ENCODE results near the gene MCEMP1. TPM values are rescaled to one million over a fixed set of nuclear protein-coding genes. Genes with fewer than 3 reads are reported as not detected.

The MCEMP1 gene
- total and polyA plus RNA-seq, 2 of the 13 experiments (the other 11 are each of a cell fraction or from before 2014, with no cell fraction given): not detected

DNA sequence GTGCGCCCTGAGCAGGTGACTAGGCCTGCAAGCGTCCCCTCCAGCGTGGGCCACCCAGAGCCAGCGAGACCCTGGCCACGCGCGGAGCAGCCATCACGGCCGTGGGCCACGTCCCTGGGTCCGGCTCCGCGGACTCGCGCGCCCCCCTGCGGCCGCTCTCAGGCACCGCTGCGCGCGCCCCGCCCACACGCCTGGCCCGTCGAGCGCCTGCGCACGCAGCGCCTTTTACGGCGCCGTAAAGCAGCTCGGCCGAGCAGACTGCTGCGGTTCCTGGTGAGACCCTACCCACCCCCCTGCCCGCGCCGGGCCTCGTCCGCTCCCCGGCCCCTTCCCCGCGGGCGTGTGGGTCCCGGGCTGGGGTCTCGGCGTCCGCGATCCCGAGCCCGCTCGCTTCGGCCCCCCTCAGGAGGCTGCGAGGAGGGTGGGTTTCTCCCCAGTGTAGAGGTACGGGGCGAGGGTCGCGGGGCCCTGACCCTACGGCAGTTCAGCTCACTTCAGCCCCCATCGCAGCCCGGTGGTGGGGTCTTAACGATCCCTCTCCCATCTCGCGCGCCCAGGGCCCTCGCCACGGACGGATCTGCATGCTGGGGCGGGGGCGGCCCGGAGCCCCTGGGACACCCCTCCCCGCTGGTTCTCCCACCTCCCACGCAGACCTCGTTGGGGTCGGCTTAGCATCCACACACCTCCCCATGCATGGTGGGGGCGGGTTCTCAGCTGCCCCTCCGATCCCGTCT, 3.9 kb downstream of the MCEMP1 start, which contains the start of gene TRAPPC5 (continued):
- TF ChIP-seq ZBTB8A (CRISPR knock-in tag; IDR thresholded peaks at IDR 0.05; ENCODE audit: borderline replicate concordance, low read depth) (no peak), RCOR2 (CRISPR knock-in tag; IDR thresholded peaks at IDR 0.05) (no peak), ZBTB3 (CRISPR knock-in tag; IDR thresholded peaks at IDR 0.05; ENCODE audit: borderline replicate concordance, low read depth) (no peak), NAIF1 (CRISPR knock-in tag; IDR thresholded peaks at IDR 0.05; ENCODE audit: borderline replicate concordance) (peak; percentile 58; the same call in 1 of the 2 replicates), RXRA (CRISPR knock-in tag; IDR thresholded peaks at IDR 0.05) (peak; percentile 2; the same call in 1 of the 2 replicates), RELA (CRISPR knock-in tag; IDR thresholded peaks at IDR 0.05) (0 out of 2 replicates have a peak, but pooled peaks have one; percentile 35), ZNF563 (CRISPR knock-in tag; IDR thresholded peaks at IDR 0.05) (peak; percentile 95), PAX8 (CRISPR knock-in tag; IDR thresholded peaks at IDR 0.05; ENCODE audit: borderline replicate concordance) (no peak), NFATC3 (CRISPR knock-in tag; IDR thresholded peaks at IDR 0.05) (0 out of 2 replicates have a peak, but pooled peaks have one; percentile 43), ZSCAN31 (CRISPR knock-in tag; IDR thresholded peaks at IDR 0.05; ENCODE audit: low read depth) (peak; percentile 76), FOXK1 (CRISPR knock-in tag; IDR thresholded peaks at IDR 0.05; ENCODE audit: borderline replicate concordance, low read depth) (no peak; the same call in 1 of the 2 replicates)
- TF ChIP-seq, protein P1, sequence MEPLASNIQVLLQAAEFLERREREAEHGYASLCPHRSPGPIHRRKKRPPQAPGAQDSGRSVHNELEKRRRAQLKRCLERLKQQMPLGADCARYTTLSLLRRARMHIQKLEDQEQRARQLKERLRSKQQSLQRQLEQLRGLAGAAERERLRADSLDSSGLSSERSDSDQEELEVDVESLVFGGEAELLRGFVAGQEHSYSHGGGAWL (CRISPR knock-in tag; IDR thresholded peaks at IDR 0.05): peak; percentile 53; the same call in 1 of the 2 replicates
- TF ChIP-seq, protein P2, sequence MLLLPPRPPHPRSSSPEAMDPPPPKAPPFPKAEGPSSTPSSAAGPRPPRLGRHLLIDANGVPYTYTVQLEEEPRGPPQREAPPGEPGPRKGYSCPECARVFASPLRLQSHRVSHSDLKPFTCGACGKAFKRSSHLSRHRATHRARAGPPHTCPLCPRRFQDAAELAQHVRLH (CRISPR knock-in tag; IDR thresholded peaks at IDR 0.05; ENCODE audit: borderline replicate concordance, low read depth): no peak
- TF ChIP-seq, protein P3, sequence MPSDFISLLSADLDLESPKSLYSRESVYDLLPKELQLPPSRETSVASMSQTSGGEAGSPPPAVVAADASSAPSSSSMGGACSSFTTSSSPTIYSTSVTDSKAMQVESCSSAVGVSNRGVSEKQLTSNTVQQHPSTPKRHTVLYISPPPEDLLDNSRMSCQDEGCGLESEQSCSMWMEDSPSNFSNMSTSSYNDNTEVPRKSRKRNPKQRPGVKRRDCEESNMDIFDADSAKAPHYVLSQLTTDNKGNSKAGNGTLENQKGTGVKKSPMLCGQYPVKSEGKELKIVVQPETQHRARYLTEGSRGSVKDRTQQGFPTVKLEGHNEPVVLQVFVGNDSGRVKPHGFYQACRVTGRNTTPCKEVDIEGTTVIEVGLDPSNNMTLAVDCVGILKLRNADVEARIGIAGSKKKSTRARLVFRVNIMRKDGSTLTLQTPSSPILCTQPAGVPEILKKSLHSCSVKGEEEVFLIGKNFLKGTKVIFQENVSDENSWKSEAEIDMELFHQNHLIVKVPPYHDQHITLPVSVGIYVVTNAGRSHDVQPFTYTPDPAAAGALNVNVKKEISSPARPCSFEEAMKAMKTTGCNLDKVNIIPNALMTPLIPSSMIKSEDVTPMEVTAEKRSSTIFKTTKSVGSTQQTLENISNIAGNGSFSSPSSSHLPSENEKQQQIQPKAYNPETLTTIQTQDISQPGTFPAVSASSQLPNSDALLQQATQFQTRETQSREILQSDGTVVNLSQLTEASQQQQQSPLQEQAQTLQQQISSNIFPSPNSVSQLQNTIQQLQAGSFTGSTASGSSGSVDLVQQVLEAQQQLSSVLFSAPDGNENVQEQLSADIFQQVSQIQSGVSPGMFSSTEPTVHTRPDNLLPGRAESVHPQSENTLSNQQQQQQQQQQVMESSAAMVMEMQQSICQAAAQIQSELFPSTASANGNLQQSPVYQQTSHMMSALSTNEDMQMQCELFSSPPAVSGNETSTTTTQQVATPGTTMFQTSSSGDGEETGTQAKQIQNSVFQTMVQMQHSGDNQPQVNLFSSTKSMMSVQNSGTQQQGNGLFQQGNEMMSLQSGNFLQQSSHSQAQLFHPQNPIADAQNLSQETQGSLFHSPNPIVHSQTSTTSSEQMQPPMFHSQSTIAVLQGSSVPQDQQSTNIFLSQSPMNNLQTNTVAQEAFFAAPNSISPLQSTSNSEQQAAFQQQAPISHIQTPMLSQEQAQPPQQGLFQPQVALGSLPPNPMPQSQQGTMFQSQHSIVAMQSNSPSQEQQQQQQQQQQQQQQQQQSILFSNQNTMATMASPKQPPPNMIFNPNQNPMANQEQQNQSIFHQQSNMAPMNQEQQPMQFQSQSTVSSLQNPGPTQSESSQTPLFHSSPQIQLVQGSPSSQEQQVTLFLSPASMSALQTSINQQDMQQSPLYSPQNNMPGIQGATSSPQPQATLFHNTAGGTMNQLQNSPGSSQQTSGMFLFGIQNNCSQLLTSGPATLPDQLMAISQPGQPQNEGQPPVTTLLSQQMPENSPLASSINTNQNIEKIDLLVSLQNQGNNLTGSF (CRISPR knock-in tag; IDR thresholded peaks at IDR 0.05): 0 out of 2 replicates have a peak, but pooled peaks have one; percentile 44
- TF ChIP-seq, protein P4, sequence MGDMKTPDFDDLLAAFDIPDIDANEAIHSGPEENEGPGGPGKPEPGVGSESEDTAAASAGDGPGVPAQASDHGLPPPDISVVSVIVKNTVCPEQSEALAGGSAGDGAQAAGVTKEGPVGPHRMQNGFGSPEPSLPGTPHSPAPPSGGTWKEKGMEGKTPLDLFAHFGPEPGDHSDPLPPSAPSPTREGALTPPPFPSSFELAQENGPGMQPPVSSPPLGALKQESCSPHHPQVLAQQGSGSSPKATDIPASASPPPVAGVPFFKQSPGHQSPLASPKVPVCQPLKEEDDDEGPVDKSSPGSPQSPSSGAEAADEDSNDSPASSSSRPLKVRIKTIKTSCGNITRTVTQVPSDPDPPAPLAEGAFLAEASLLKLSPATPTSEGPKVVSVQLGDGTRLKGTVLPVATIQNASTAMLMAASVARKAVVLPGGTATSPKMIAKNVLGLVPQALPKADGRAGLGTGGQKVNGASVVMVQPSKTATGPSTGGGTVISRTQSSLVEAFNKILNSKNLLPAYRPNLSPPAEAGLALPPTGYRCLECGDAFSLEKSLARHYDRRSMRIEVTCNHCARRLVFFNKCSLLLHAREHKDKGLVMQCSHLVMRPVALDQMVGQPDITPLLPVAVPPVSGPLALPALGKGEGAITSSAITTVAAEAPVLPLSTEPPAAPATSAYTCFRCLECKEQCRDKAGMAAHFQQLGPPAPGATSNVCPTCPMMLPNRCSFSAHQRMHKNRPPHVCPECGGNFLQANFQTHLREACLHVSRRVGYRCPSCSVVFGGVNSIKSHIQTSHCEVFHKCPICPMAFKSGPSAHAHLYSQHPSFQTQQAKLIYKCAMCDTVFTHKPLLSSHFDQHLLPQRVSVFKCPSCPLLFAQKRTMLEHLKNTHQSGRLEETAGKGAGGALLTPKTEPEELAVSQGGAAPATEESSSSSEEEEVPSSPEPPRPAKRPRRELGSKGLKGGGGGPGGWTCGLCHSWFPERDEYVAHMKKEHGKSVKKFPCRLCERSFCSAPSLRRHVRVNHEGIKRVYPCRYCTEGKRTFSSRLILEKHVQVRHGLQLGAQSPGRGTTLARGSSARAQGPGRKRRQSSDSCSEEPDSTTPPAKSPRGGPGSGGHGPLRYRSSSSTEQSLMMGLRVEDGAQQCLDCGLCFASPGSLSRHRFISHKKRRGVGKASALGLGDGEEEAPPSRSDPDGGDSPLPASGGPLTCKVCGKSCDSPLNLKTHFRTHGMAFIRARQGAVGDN (CRISPR knock-in tag; IDR thresholded peaks at IDR 0.05): peak; percentile 70

All from HepG2 (cell line).